ENCODE data around the gene BRAF.

DNA sequence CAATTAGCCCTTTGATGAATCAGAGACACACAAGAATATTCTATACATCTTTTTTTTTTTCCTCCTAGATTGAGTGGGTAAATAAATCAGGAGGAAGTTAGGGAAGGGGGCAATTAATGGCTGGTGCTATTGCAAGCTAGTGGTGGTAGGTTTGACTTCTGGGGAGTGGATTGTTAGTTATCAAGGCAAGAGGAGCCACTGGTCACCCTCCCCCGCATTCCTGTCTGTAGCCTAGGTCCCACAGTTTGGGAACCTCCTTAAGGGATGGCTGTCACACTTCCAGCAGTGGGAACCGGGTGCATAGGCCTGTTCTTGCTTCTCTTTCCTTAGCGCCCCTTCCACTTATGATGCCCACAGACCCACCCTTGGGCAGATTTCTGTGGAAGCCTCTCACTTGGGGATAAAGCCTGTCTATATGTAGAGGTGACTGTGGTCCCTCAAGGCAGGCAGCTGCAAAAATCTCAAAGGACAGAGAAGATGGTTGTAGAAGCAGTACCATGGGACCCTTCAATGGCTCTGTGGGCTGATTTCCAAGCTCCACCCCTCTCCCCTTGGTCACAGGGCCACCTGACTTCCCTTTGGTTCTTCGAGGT is 254.3 kb downstream of the BRAF start:
- TF ChIP-seq, protein P1, sequence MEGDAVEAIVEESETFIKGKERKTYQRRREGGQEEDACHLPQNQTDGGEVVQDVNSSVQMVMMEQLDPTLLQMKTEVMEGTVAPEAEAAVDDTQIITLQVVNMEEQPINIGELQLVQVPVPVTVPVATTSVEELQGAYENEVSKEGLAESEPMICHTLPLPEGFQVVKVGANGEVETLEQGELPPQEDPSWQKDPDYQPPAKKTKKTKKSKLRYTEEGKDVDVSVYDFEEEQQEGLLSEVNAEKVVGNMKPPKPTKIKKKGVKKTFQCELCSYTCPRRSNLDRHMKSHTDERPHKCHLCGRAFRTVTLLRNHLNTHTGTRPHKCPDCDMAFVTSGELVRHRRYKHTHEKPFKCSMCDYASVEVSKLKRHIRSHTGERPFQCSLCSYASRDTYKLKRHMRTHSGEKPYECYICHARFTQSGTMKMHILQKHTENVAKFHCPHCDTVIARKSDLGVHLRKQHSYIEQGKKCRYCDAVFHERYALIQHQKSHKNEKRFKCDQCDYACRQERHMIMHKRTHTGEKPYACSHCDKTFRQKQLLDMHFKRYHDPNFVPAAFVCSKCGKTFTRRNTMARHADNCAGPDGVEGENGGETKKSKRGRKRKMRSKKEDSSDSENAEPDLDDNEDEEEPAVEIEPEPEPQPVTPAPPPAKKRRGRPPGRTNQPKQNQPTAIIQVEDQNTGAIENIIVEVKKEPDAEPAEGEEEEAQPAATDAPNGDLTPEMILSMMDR (optimal IDR thresholded peaks at IDR 0.05 in 1 of 3, IDR thresholded peaks at IDR 0.05 in 1 of 3, conservative IDR thresholded peaks at IDR 0.05 in 1 of 3; ENCODE audit: extremely low read depth in 1 of 3, insufficient read depth in 2 of 3, low read length in 3 of 3) = no peak
- TF ChIP-seq EZH2 (IDR thresholded peaks at IDR 0.05; ENCODE audit: low read length) = no peak
